ENCODE data around the gene ARHGAP44.

- TF ChIP-seq TAF1 (IDR thresholded peaks at IDR 0.05; ENCODE audit: low read depth, low read length) (no peak), POLR2A (IDR thresholded peaks at IDR 0.05; ENCODE audit: low read depth, low read length) (no peak), POLR2AphosphoS5 (IDR thresholded peaks at IDR 0.05; ENCODE audit: low read depth, low read length) (no peak), PAX5 (IDR thresholded peaks at IDR 0.05; ENCODE audit: insufficient read depth, low read length, severe bottlenecking) (no peak), SPI1 (IDR thresholded peaks at IDR 0.05; ENCODE audit: low read depth, low read length) (no peak)
These were observed 128.1 kb downstream of the ARHGAP44 start for GRCh38 chr17:12917399-12917798.

Measured in GM12891 (cell line).